Activated gamma-delta T cell treated with Interleukin-2 at 50 U/mL for 16 hours (primary cell): ENCODE results near the gene ATP8B3.
"Not testable (repeated sequence)": the region's sequence is repeated elsewhere in the genome, so short reads cannot be mapped to it uniquely, and the experiment has no call there.

Experiments
- DNase-seq: peaks from one replicate; pipeline ENCODE4 v3.0.0-alpha.2; 2020

The ATP8B3 gene

DNA sequence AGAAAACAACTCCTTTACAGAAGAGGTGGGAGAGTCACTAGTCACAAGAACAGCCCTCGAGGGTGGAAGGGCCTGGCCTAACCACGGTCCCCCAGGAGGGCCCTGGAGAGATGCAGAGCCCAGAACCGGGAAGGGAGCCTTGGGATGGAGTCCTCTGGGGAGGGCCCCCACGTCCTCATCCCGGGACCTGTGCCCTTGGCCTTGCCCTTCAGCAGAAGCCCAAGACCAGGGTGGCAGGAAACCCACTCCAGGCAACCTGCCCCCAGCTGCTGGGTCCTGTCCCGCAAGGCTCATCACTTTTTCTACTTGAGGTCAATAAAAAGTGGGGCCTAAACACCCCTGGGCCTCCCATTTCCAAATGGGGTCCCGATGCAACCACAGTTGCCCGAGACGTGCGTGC lies 2.3 kb upstream of the ATP8B3 start:
- no peak for DNase-seq

GRCh38 chr19:1813192-1814182 lies 1.4 kb upstream of the ATP8B3 start:
- DNase-seq = no peak

GRCh38 chr19:1812426-1813191 lies 533 bp upstream of the ATP8B3 start:
- peak; percentile 76 for DNase-seq

GRCh38 chr19:1811472-1811894 lies 593 bp downstream of the ATP8B3 start:
- DNase-seq = peak; percentile 33

- DNase-seq = no peak
Measured at GRCh38 chr19:1810439-1811160, 1.5 kb downstream of the ATP8B3 start.

DNA sequence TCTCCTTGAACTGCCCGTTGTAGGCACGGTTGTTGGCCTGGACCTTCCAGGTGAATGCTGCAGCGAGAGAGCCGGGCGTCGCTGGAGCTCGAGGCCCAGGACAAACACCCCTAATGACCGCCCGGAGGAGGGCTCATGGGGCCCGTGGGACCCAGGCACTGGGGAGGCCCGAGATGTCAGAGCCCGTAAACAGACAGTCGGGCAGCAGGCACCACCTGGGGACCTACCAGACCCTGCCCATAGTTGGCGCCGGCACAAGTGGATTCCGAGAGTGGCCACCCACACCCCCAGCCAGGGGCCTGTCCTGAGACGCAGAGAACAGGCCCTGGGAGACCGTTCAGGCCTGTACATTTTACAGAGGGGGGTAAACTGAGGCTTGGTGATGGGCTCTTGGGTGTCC lies 2.4 kb downstream of the ATP8B3 start:
- no peak for DNase-seq

DNA sequence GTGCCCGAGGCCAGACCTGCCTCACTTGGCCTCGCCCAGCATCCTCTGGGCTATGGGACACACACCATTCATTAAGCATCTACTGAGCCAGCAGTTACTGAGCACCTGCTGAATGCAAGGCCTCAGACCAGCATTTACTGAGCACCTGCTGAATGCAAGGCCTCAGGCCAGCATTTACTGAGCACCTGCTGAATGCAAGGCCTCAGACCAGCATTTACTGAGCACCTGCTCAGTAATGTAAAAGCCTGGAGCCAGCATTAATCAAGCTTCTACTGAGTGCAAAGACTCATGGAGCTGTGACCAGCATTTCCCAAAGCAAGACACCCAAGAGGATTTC lies 3.7 kb downstream of the ATP8B3 start:
- DNase-seq = no peak

GRCh38 chr19:1807695-1808394 lies 4.2 kb downstream of the ATP8B3 start:
- DNase-seq = no peak

DNA sequence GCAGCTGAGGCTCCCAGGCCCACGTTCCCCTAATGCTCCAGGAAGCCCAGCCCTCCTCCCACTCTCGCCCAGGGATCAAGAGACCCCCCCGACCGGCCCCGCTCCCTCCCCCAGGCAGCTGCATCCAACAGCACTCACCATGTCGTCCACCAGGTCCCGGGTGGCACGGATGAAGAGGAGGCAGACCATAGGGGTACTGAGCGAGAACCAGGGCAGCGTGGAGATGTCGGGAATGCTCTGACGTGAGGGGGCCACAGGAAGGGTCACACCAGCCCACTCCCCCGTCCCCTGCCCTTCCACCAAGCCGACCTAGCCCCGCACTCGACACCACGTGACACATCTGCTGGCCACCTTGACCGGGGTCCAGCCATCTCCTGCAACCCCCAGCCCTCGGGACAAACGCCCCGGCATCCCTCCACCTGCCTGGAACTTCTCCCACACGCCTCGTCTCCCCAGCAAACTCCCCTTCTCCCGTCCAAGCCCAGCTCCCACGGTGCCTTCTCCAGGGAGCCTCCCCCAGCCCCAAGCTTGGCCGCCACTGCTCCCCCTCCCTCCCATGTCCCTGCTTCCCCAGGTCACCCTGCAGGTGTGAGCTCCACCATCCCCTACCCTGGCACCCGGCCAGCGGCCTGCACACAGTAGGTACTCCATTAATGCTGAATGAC lies 4.9 kb downstream of the ATP8B3 start:
- DNase-seq = no peak

DNA sequence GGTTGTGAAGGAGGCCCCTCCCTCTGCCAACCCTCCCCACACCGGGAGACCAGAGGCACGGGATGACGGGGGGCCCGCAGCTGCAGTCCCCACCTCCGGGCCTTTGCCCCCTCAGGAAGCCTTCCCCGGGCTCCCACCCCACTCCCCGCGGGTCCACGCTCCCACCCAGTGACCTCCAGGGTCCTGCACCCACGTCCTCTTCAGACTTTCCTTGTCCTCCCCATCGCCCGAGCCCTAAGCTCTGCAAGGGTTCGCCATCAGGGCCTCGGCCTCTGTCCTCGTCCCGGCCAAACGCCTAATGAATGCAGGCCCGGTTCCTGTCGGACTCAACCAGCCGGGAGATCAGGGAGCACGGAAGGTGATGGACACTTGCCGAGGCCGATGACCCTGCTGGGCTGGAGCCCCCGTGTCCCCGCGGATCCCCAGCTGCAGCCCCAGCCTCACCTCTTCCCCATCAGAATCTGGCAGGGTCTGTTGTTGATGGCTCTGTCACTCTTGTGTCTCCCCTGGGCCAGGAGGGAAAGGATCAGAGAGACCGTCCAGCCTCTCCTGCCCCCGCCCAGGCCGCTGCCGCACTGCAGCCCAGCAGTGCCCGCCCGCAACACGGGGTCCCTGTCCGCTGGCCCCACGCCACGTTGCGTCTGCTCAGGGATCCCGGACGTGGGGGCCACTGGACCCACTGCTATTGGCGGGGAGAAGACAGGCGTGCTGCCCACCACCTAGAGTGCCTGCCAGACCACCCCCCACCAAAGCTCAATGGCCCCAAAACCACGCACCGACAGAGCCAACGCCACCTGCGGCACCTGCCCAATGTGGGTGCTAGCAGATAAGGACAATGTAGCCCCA lies 5.7 kb downstream of the ATP8B3 start:
- no peak for DNase-seq

- no peak for DNase-seq
Measured at GRCh38 chr19:1805401-1806183, 6.5 kb downstream of the ATP8B3 start.

DNA sequence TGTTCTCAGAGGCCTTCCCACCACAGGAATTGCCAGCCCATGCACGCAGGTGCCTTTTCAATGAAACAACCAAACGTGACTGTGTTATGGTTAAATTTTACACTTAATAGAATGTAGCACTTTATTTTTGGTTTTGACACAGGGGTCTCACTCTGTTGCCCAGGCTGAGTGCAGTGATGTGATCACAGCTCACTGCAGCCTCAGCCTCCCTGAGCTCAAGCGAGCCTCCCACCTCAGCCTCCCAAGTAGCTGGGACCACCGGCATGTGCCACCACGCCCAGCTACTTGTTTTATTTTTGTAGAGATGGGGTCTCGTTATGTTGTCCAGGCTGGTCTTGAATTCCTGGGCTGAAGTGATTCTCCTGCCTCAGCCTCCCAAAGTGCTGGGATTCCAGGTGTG lies 7.2 kb downstream of the ATP8B3 start:
- DNase-seq = no peak

DNA sequence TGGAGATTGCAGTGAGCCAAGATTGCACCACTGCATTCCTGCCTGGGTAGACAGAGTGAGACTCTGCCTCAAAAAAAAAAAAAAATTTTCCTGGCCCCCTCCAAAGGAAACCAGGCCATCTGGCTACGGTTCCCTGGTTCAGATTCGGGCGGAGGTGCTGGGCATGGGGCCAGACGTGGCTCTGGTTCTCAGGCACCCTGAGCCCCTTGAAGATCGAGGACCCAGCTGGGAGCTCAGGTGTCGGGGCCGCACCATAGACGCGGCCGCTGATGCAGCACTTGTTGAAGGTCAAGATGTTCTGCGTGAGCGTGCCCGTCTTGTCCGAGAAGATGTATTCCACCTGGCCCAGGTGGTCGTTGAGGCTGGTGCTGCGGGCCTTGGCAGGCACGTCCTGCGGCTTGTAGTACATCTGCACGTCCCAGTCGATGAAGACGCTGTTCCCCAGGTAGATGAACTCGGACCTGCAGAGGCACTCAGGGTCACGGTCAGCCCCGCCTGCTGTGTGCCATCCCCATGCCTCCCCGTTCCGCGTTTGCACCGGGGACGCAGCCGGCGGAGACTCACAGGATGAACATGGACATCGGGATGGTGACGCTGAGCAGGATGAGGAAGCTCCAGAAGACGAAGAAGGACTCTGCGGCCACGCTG lies 12.3 kb downstream of the ATP8B3 start:
- DNase-seq = no peak

DNA sequence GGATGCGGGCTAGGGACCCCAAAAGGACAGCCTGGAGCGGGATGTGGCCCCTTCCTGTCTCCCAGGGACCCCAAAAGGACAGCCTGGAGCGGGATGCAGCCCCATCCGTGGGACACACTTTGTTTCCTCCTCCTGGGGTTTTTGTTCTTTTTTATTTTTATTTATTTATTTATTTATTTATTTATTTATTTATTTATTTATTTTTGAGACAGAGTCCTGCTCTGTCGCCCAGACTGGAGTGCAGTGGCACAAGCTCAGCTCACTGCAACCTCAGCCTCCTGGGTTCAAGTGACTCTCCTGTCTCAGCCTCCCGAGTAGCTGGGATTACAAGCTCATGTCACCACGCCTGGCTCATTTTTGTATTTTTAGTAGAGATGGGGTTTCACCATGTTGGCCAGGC lies 14.8 kb downstream of the ATP8B3 start:
- not testable (repeated sequence) for DNase-seq

- no peak for DNase-seq
Measured at GRCh38 chr19:1796395-1797142, 15.5 kb downstream of the ATP8B3 start.

DNA sequence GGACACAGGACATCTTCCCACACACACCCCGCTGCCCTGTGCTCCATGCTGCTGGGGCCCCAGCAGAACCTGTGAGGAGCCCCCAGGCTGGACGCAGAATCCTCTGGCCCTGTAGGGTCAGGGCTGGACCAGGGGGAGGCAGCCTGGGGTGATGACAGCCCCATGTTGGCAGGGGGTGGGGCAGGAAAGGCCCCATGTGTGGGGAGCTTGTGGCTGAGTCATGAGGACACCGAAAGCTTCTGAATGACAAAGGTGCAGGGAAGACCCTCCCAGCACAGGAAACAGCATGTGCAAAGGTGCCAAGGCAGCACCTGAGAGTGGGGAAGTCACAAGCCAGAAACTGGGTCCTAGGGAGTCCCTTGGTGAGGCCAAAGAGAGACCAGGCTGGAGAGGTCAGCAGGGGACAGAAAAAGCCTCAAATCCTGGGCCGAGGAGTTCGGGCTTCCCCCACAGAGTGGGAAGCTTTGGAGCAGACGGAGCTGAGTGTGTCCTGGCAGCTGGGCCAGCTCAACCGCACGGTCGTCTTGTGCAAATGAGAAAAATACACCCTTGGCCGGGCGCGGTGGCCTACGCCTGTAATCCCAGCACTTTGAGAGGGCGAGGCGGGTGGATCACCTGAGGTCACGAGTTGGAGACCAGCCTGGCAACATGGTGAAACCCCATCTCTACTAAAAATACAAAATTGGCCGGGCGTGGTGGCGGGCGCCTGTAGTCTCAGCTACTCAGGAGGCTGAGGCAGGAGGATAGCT lies 17.5 kb downstream of the ATP8B3 start:
- DNase-seq = no peak

DNA sequence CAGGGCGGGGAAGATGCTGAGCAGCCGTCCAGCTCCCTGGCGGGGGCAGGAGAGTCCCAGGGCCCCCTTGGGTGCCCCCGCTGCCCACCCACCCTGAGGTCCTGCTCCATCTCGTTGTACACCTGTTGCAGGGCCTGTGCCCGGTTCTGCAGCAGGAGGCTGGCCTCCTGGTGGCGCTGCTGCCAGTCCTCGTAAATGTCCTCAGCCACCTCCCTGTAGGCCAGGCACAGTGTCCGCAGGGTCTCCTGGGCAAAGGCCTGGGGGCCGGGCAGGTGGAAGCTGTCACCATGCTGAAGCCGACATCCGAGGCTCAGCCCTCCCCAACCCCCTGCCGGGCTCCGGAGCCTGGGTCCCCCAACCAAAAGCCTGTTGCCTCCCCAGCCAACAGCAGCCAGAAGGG lies 20.2 kb downstream of the ATP8B3 start:
- DNase-seq = no peak
